NCI-H82 treated with DMSO at 0.1 percent for 48 hours (cell line): ENCODE data around the gene SMCO1.
"Not testable (repeated sequence)": the region's sequence is repeated elsewhere in the genome, so short reads cannot be mapped to it uniquely, and the experiment has no call there.

Source experiments
- DNase-seq: peaks from one replicate; lab custom pipeline; 2025; ENCODE audit not compliant: unreplicated experiment; lab: John Stamatoyannopoulos, UW

The SMCO1 gene

GRCh38 chr3:196514913-196515621, at the start of gene SMCO1:
Gene SMCO1, minus strand, starts transcription at chr3:196515346. Its CDS starts 137 bp downstream, at chr3:196515209.
- no peak for DNase-seq

- DNase-seq, result no peak
These were observed 48.6 kb upstream of the SMCO1 start for GRCh38 chr3:196563721-196564225.

GRCh38 chr3:196559826-196560225, 44.7 kb upstream of the SMCO1 start:
- DNase-seq, result no peak

GRCh38 chr3:196558476-196558875, 43.3 kb upstream of the SMCO1 start:
- no peak for DNase-seq

GRCh38 chr3:196557236-196557635, 42.1 kb upstream of the SMCO1 start:
- no peak for DNase-seq

GRCh38 chr3:196555295-196555694, 40.1 kb upstream of the SMCO1 start:
- no peak for DNase-seq

GRCh38 chr3:196554205-196554604, 39.1 kb upstream of the SMCO1 start:
- DNase-seq, result no peak

GRCh38 chr3:196553551-196553950, 38.4 kb upstream of the SMCO1 start:
- DNase-seq, result no peak

- no peak for DNase-seq
These were observed 37.1 kb upstream of the SMCO1 start for GRCh38 chr3:196552253-196552652.

- not testable (repeated sequence) for DNase-seq
These were observed 35.0 kb upstream of the SMCO1 start for GRCh38 chr3:196550172-196550571.

- not testable (repeated sequence) for DNase-seq
These were observed 34.2 kb upstream of the SMCO1 start for GRCh38 chr3:196549312-196549711.

GRCh38 chr3:196547067-196547466, 31.9 kb upstream of the SMCO1 start:
- DNase-seq, result no peak

GRCh38 chr3:196546537-196546936, 31.4 kb upstream of the SMCO1 start:
- no peak for DNase-seq

GRCh38 chr3:196544491-196544992, 29.4 kb upstream of the SMCO1 start:
- no peak for DNase-seq

- no peak for DNase-seq
These were observed 26.7 kb upstream of the SMCO1 start for GRCh38 chr3:196541684-196542445.

- DNase-seq, result no peak
These were observed 22.3 kb upstream of the SMCO1 start for GRCh38 chr3:196537319-196537984.

- no peak for DNase-seq
These were observed 18.1 kb upstream of the SMCO1 start for GRCh38 chr3:196533260-196533681.

- DNase-seq, result no peak
These were observed 16.3 kb upstream of the SMCO1 start for GRCh38 chr3:196531418-196531817.

- no peak for DNase-seq
These were observed 13.6 kb upstream of the SMCO1 start for GRCh38 chr3:196528639-196529233.

- DNase-seq, result no peak
These were observed 10.0 kb upstream of the SMCO1 start for GRCh38 chr3:196525141-196525540.

GRCh38 chr3:196524527-196524926, 9.4 kb upstream of the SMCO1 start:
- DNase-seq, result peak; percentile 73
